HL-60/S4 treated with phorbol 12-myristate 13-acetate at 8.2 ng/mL for 4 days and 3 days (cell line): Measurements from ENCODE around the gene RAB5A.
"Not testable (repeated sequence)": the region's sequence is repeated elsewhere in the genome, so short reads cannot be mapped to it uniquely, and the experiment has no call there.

ENCODE experiments used
- in situ Hi-C: fragments of 300-500 bp; cut with MboI; formaldehyde crosslinking; loops from 2 replicates; pipeline ENCODE4 v1.15.0; 2022; ENCODE audit warnings: low sequenced_read_pairs

Gene RAB5A

DNA sequence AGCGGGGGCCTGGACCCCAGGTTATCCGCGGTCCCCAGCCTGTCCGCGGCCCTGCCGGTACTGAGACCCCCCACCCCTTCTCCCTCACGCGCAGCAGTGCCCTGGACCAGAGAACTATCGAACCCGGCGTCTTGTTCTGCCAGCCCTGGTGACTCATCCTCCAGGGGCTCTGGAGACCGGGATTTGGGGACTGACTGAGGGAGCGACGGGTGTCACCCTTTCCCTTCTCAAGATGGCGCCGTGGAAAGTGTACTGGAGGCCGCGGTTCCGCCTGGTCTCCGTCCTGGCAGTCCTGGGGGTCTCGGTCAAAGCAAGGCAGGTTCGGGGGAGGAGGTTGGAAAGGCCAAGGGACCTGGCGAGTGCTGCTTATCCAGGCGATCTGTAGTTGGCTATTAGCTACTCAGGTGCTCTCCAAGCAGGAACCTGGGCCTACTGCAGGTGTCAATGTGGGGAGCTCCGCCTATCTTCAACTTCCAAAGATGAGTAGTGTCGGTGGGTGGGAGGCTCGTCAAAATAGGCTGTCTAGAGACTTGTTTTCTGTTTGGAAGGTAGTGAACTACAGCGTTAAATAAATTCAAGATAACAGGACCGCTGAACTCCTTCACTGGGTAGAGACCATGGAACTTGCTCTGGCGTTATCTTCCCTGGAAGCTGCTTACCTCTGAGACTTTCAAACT is 790 bp downstream of the RAB5A start:
- in situ Hi-C loops = no loop called here

GRCh38 chr3:19948226-19948591 is 1.3 kb downstream of the RAB5A start:
- in situ Hi-C loops = no loop called here

GRCh38 chr3:19950316-19950715 is 3.4 kb downstream of the RAB5A start:
- in situ Hi-C loops = no loop called here

GRCh38 chr3:19954676-19955075 is 7.8 kb downstream of the RAB5A start:
- in situ Hi-C loops = no loop called here

GRCh38 chr3:19957354-19957753 is 10.5 kb downstream of the RAB5A start:
- in situ Hi-C loops = not testable (repeated sequence)

- in situ Hi-C loops = no loop called here
Measured at GRCh38 chr3:19959505-19959904, 12.6 kb downstream of the RAB5A start.

DNA sequence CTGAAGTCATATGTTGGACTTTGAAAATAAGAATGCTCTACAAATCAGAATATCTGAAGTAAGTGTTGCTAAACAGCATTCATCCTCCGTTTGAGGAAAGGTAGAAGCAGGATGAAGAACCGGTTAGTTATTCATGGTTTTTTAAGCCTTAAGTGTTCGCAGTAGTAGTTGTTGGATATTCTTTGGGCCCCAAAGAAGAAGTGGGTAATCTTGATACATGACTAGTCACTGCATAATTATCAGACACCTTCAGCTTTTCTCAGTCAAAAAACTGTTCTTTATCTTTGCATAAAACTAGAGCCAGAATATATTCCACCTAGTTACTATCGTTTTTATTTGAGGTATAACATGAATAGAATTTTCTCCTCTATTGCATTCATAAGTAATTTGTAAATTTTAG is 13.8 kb downstream of the RAB5A start:
- in situ Hi-C loops = no loop called here

GRCh38 chr3:19961960-19962359 is 15.1 kb downstream of the RAB5A start:
- in situ Hi-C loops = no loop called here

- in situ Hi-C loops = no loop called here
Measured at GRCh38 chr3:19967208-19967607, 20.3 kb downstream of the RAB5A start.

- in situ Hi-C loops = no loop called here
Measured at GRCh38 chr3:19967812-19968211, 20.9 kb downstream of the RAB5A start.

- in situ Hi-C loops = no loop called here
Measured at GRCh38 chr3:19970327-19970726, 23.4 kb downstream of the RAB5A start.

GRCh38 chr3:19972054-19972453 is 25.2 kb downstream of the RAB5A start:
- in situ Hi-C loops = no loop called here

DNA sequence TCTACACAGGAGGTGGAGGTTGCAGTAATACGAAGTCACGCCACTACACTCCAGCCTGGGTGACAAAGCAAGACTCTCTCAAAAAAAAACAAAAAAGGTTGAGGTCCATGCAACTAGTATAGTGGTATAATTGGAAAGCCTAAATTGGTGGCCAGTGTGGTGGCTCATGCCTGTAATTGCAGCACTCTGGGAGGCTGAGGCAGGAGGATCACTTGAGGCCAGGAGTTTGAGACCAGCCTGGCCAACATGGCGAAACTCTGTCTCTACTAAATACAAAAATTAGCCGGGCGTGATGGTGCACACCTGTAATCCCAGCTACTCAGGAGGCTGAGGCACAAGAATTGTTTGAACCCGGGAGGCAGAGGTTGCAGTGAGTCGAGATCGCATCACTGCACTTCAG is 42.0 kb downstream of the RAB5A start:
- in situ Hi-C loops = not testable (repeated sequence)

DNA sequence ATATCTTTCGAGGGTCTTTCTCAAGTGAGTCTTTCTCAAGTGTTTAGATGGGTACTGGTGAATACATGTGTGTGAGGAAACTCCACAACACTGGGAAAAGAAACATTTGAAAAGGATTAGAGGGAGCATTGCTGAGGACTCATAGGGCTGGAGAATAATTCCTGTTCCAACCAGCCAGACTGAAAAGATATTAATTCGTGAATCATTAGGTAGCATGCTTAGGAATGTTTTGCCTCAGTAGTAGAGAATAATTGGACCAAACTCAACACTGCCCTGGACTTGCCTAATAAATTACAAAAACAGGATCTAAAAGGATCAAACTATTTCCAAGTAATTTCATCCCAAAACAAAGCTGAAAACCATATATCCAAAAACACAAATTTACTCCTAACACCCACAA is 47.9 kb downstream of the RAB5A start:
- in situ Hi-C loops = no loop called here

DNA sequence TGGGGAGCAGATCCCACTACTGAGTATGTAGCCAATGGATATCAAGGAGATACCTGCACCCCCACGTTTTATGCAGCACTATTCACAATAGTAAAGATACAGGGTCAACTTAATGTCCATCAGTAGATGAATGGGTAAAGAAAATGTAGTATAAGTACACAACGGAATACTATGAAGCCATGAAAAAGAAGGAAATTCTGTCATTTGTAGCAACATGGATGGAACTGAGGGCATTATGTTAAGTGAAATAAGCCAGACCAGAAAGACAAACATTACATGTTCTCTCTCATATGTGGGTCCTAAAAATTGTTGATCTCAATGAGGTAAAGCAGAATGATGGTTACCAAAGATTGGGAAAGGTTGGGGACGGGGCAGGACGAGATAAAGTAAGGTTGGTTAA is 50.6 kb downstream of the RAB5A start:
- in situ Hi-C loops = no loop called here

GRCh38 chr3:20001932-20002331 is 55.0 kb downstream of the RAB5A start:
- in situ Hi-C loops = no loop called here

DNA sequence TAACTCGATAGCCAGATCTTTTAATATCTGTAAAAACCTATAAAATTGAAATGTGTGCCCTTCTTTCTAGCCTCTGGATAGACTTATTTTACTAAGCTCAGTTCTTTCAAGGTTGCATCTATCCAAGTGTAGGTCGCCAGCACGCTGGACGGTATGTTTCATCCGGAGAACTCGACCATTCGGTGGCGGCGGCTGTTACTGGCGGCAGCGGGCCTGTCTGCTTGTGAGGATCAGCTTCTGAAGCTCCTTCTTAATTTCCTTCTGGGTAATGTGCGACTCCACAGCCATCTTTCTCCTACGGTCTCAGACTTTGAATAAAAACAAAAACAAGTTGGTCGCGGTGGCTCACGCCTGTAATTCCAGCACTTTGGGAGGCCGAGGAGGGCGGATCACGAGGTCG is 61.1 kb downstream of the RAB5A start:
- in situ Hi-C loops = no loop called here

- in situ Hi-C loops = no loop called here
Measured at GRCh38 chr3:20008646-20009045, 61.7 kb downstream of the RAB5A start.

DNA sequence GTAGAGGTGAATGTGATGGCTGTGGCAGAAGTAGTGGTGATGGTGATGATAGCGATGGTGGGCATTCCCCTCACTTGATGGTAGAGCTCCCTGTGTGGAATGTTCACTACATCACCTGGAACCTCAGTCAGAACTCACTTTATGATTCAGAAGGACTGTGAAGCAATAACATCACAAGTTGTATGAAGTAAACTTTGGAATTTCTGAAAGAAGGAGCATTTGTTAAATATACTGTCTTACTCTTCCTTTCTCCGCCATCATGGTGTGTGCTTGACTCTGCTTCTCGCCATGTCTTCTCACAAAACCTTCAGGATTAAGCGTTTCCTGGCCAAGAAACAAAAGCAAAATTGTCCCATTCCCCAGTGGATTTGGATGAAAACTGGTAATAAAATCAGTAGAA is 65.3 kb downstream of the RAB5A start, which contains the start of gene PP2D1:
Gene PP2D1 (minus strand): TSS at position 101 of the 400 bp plus-strand sequence. CDS start 192 bp downstream, outside the sequence.
- in situ Hi-C loops = no loop called here

DNA sequence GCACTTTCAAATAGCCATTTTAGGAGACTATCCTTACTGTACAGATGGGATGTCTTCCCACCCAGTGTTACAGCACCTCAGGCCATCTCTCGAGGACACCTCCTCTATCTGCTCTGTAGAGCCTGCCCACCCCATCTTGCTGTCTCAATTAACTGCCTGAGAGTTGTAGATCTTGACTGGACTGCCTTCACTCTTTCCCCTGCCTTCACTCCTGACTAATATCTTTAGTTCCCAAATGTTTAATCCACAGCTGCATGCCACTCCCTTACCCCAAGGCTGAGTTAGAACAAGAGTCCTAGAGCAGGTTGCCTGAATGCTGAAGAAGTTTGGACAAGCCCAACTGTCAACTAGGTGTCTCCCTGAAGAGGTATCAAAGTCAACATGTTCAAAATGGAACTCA is 66.5 kb downstream of the RAB5A start:
- in situ Hi-C loops = no loop called here

GRCh38 chr3:20015525-20015924 is 68.6 kb downstream of the RAB5A start:
- in situ Hi-C loops = no loop called here

- in situ Hi-C loops = not testable (repeated sequence)
Measured at GRCh38 chr3:20016076-20016475, 69.2 kb downstream of the RAB5A start.

DNA sequence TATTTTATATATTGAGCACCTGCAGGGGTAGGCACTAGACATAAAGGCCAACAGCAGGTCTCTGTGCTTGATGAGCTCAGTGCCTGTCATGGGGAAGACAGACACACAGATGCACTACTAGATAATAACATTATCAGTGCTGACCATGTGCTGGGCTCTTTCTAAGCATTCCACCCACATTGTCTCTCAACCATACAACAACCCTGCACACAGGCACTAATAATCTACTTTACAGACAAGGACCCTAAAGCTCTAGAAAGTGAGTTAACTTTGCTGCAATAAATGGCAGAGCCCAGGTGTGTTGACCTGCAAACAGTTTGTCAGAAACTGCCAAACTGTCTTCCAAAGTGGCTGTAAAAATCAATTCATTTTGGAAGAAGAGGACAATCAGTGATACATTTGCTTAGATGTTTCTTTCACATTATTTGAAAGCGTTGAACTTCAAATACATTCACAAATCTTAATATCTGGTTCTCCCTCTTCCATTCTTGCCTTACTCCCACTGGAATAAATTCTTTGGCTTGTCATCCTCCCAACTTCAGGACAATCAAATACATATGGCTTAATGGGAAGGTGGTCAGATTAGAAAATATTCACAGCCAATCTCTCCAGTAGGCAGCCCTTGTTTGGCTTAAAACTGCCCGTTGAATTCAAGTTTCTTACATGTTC is 76.2 kb downstream of the RAB5A start:
- in situ Hi-C loops = no loop called here
